ENCODE measurements around the gene POMT1. TPM values are rescaled to one million over a fixed set of nuclear protein-coding genes. Genes with fewer than 3 reads are reported as not detected.

The POMT1 gene
- total RNA-seq, 1 donor from 2014 or later, result 53.3 TPM

- no peak for TF ChIP-seq CTCF (IDR thresholded peaks at IDR 0.05)
These were observed 12.2 kb upstream of the POMT1 start for GRCh38 chr9:131490514-131490913.

GRCh38 chr9:131491001-131491710 lies 11.6 kb upstream of the POMT1 start:
- H3K4me3 Mint-ChIP-seq (ENCODE audit: unreplicated experiment), result no peak overlapping the region
- no peak for DNase-seq (ENCODE audit: extremely low spot score, unreplicated experiment)
- no peaks in the 10 kb centered on the region for H3K27me3 Mint-ChIP-seq (ENCODE audit: unreplicated experiment)
- H3K9me3 Mint-ChIP-seq (ENCODE audit: unreplicated experiment), result no peaks in the 10 kb centered on the region
- no peak for TF ChIP-seq CTCF (IDR thresholded peaks at IDR 0.05)
- H3K27ac Mint-ChIP-seq (ENCODE audit: unreplicated experiment), result no peak overlapping the region
- peaks cover 53% of the 10 kb centered on the region for H3K36me3 Mint-ChIP-seq (ENCODE audit: unreplicated experiment)
- H3K4me1 Mint-ChIP-seq (ENCODE audit: unreplicated experiment), result no peaks in the 10 kb centered on the region

More at GRCh38 chr9:131490514-131490913, 12.2 kb upstream of the POMT1 start:
- peaks cover 56% of the 10 kb centered on the region for H3K36me3 Mint-ChIP-seq (ENCODE audit: unreplicated experiment)
- no peaks in the 10 kb centered on the region for H3K27me3 Mint-ChIP-seq (ENCODE audit: unreplicated experiment)
- H3K27ac Mint-ChIP-seq (ENCODE audit: unreplicated experiment), result no peak overlapping the region
- H3K4me3 Mint-ChIP-seq (ENCODE audit: unreplicated experiment), result no peak overlapping the region
- no peaks in the 10 kb centered on the region for H3K4me1 Mint-ChIP-seq (ENCODE audit: unreplicated experiment)
- H3K9me3 Mint-ChIP-seq (ENCODE audit: unreplicated experiment), result no peaks in the 10 kb centered on the region
- no peak for DNase-seq (ENCODE audit: extremely low spot score, unreplicated experiment)

- no peak for TF ChIP-seq CTCF (IDR thresholded peaks at IDR 0.05)
- Mint-ChIP-seq H3K36me3 (ENCODE audit: unreplicated experiment) (peaks cover 55% of the 10 kb centered on the region), H3K9me3 (ENCODE audit: unreplicated experiment) (no peaks in the 10 kb centered on the region), H3K27me3 (ENCODE audit: unreplicated experiment) (no peaks in the 10 kb centered on the region), H3K4me3 (ENCODE audit: unreplicated experiment) (no peak overlapping the region), H3K27ac (ENCODE audit: unreplicated experiment) (no peak overlapping the region), H3K4me1 (ENCODE audit: unreplicated experiment) (no peaks in the 10 kb centered on the region)
- no peak for DNase-seq (ENCODE audit: extremely low spot score, unreplicated experiment)
These were observed 10.6 kb upstream of the POMT1 start for GRCh38 chr9:131492070-131492469.

GRCh38 chr9:131494296-131494870 lies 8.3 kb upstream of the POMT1 start:
- H3K9me3 Mint-ChIP-seq (ENCODE audit: unreplicated experiment), result no peaks in the 10 kb centered on the region
- TF ChIP-seq CTCF (IDR thresholded peaks at IDR 0.05), result no peak
- no peak for DNase-seq (ENCODE audit: extremely low spot score, unreplicated experiment)
- H3K36me3 Mint-ChIP-seq (ENCODE audit: unreplicated experiment), result peaks cover 48% of the 10 kb centered on the region
- no peaks in the 10 kb centered on the region for H3K4me1 Mint-ChIP-seq (ENCODE audit: unreplicated experiment)
- no peak overlapping the region for H3K27ac Mint-ChIP-seq (ENCODE audit: unreplicated experiment)
- H3K4me3 Mint-ChIP-seq (ENCODE audit: unreplicated experiment), result no peak overlapping the region
- no peaks in the 10 kb centered on the region for H3K27me3 Mint-ChIP-seq (ENCODE audit: unreplicated experiment)

GRCh38 chr9:131495785-131496184 lies 6.9 kb upstream of the POMT1 start:
- peaks cover 2% of the 10 kb centered on the region for H3K4me1 Mint-ChIP-seq (ENCODE audit: unreplicated experiment)
- DNase-seq (ENCODE audit: extremely low spot score, unreplicated experiment), result no peak
- no peaks in the 10 kb centered on the region for H3K9me3 Mint-ChIP-seq (ENCODE audit: unreplicated experiment)
- H3K4me3 Mint-ChIP-seq (ENCODE audit: unreplicated experiment), result no peak overlapping the region
- TF ChIP-seq CTCF (IDR thresholded peaks at IDR 0.05), result no peak
- H3K27ac Mint-ChIP-seq (ENCODE audit: unreplicated experiment), result no peak overlapping the region
- peaks cover 40% of the 10 kb centered on the region for H3K36me3 Mint-ChIP-seq (ENCODE audit: unreplicated experiment)
- no peaks in the 10 kb centered on the region for H3K27me3 Mint-ChIP-seq (ENCODE audit: unreplicated experiment)
